Measurements from ENCODE around the gene BMPR1B.

DNA sequence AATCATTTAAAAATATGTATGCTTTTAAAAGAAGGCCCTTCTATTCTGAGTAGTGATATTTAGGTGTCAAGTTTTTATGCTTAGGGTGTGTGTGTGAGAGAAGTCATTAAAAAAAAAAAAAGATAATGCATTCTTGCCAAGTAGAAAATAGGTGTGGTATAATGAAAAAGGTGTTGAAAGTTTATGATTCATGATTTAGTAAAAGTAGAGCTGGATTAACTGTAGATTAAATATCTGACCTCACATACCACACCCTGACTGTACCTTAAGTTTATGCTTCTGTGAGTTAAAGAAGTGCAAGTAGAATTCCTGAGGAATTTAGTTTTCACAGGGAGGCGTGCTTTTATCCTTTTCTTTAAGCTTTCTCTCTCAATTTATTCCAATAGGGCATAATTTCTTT lies 71.1 kb downstream of the BMPR1B start:
- TF ChIP-seq, protein P1, sequence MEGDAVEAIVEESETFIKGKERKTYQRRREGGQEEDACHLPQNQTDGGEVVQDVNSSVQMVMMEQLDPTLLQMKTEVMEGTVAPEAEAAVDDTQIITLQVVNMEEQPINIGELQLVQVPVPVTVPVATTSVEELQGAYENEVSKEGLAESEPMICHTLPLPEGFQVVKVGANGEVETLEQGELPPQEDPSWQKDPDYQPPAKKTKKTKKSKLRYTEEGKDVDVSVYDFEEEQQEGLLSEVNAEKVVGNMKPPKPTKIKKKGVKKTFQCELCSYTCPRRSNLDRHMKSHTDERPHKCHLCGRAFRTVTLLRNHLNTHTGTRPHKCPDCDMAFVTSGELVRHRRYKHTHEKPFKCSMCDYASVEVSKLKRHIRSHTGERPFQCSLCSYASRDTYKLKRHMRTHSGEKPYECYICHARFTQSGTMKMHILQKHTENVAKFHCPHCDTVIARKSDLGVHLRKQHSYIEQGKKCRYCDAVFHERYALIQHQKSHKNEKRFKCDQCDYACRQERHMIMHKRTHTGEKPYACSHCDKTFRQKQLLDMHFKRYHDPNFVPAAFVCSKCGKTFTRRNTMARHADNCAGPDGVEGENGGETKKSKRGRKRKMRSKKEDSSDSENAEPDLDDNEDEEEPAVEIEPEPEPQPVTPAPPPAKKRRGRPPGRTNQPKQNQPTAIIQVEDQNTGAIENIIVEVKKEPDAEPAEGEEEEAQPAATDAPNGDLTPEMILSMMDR (IDR thresholded peaks at IDR 0.05), result no peak
- no peak for TF ChIP-seq POLR2AphosphoS5 (IDR thresholded peaks at IDR 0.05)
- TF ChIP-seq POLR2A (IDR thresholded peaks at IDR 0.05), result no peak

All from prostate gland (tissue), 2 donors.